Keratinocyte (primary cell): ENCODE results near the gene CCDC7. TPM values are rescaled to one million over a fixed set of nuclear protein-coding genes. Genes with fewer than 3 reads are reported as not detected.

Experiments
- DNase-seq: peaks from one replicate; pipeline ENCODE4 v3.0.0-alpha.2; 2011; ENCODE audit warnings: low read depth, missing footprints, low spot score
- FAIRE-seq: peaks from 2 replicates; lab custom pipeline; 2011; peaks lifted over from hg19 to GRCh38; lab: Jason Lieb, UNC
- H2AFZ ChIP-seq: 2 replicates; pipeline ENCODE4 v1.6.0; 2012; ENCODE audit warnings: low read length, control low read depth, inconsistent platforms; ENCODE audit not compliant: control insufficient read depth
- H3K27ac ChIP-seq: 2 replicates; pipeline ENCODE4 v1.5.1; 2011; ENCODE audit warnings: low read length; ENCODE audit not compliant: control insufficient read depth, insufficient read depth
- H3K27me3 ChIP-seq: 3 replicates; pipeline ENCODE4 v1.6.0; 2011; ENCODE audit warnings: low read length; ENCODE audit not compliant: control insufficient read depth, insufficient read depth; ENCODE audit errors: extremely low read depth
- H3K36me3 ChIP-seq, 2 experiments: 2 replicates in 1 of 2; 3 replicates in 1 of 2; pipeline ENCODE4 v1.5.1; 2011; ENCODE audit warnings: low read length in 2 of 2, mild to moderate bottlenecking in 1 of 2; ENCODE audit not compliant: control insufficient read depth in 2 of 2, insufficient read depth in 2 of 2; ENCODE audit errors: extremely low read depth in 1 of 2
- H3K4me1 ChIP-seq: 3 replicates; pipeline ENCODE4 v1.5.1; 2011; ENCODE audit warnings: low read length; ENCODE audit not compliant: control insufficient read depth, insufficient read depth; ENCODE audit errors: extremely low read depth
- H3K4me2 ChIP-seq: 3 replicates; pipeline ENCODE4 v1.6.0; 2011; ENCODE audit warnings: low read depth, low read length; ENCODE audit not compliant: control insufficient read depth, insufficient read depth; ENCODE audit errors: extremely low read depth
- H3K4me3 ChIP-seq, 3 experiments: fragments of 200-600 bp in 1 of 3; sonication (generic) in 1 of 3; 2 replicates in 2 of 3; 3 replicates in 1 of 3; pipeline ENCODE4 v1.5.1; 2011 to 2016; ENCODE audit warnings: low read length in 3 of 3, mild to moderate bottlenecking in 3 of 3, control low read depth in 2 of 3, inconsistent platforms in 1 of 3, low read depth in 1 of 3, mixed read lengths in 1 of 3, mixed run types in 1 of 3, moderate library complexity in 1 of 3; ENCODE audit not compliant: control insufficient read depth in 2 of 3, insufficient read depth in 2 of 3; ENCODE audit errors: extremely low read depth in 1 of 3
- H3K79me2 ChIP-seq: 2 replicates; pipeline ENCODE4 v1.6.0; 2012; ENCODE audit warnings: low read length; ENCODE audit not compliant: control insufficient read depth, insufficient read depth
- H3K9ac ChIP-seq: 3 replicates; pipeline ENCODE4 v1.6.0; 2011; ENCODE audit warnings: low read length; ENCODE audit not compliant: control insufficient read depth, insufficient read depth; ENCODE audit errors: extremely low read depth
- H3K9me1 ChIP-seq: 3 replicates; pipeline ENCODE4 v1.6.0; 2011; ENCODE audit warnings: low read length; ENCODE audit not compliant: control insufficient read depth, insufficient read depth; ENCODE audit errors: extremely low read depth
- H3K9me3 ChIP-seq: 2 replicates; pipeline ENCODE4 v1.5.1; 2012; ENCODE audit warnings: low read depth, low read length; ENCODE audit not compliant: control insufficient read depth
- H4K20me1 ChIP-seq: 3 replicates; pipeline ENCODE4 v1.6.0; 2011; ENCODE audit warnings: low read length; ENCODE audit not compliant: control insufficient read depth, insufficient read depth; ENCODE audit errors: extremely low read depth
- CTCF ChIP-seq, 3 experiments: IDR thresholded peaks in 1 of 3; conservative IDR thresholded peaks in 1 of 3; optimal IDR thresholded peaks in 1 of 3; 2 replicates in 2 of 3; 3 replicates in 1 of 3; pipeline versions ENCODE3 to v1.5.1; 2011; ENCODE audit warnings: low read length in 3 of 3, mild to moderate bottlenecking in 3 of 3, moderate library complexity in 2 of 3, control low read depth in 1 of 3, inconsistent platforms in 1 of 3; ENCODE audit not compliant: insufficient read depth in 2 of 3; ENCODE audit errors: extremely low read depth in 1 of 3
- EZH2 ChIP-seq: IDR thresholded peaks from one replicate; pipeline ENCODE4 v1.6.1; 2012; ENCODE audit warnings: inconsistent platforms, mild to moderate bottlenecking, low read length, moderate library complexity
- dilution Hi-C: fragments of 300-500 bp; cut with MboI; formaldehyde crosslinking; loops from one replicate; pipeline ENCODE4 v1.7.0; 2020; ENCODE audit warnings: low sequenced_read_pairs; ENCODE audit not compliant: extremely low pct_ligation_motif_present
- polyA plus RNA-seq, 5 experiments: library from polyadenylated mRNA; depleted of rRNA in 3 of 5; stranded (reverse) in 3 of 5; stranded (forward) in 1 of 5; unstranded in 1 of 5; fragments of >200 nt; gene quantifications; 1 replicate in 1 of 5; 2 replicates in 3 of 5; 3 replicates in 1 of 5; pipeline versions ENCODE4 v1.2.1 to v1.2.3, GENCODE V29; 2011 to 2012; ENCODE audit warnings: missing spikeins in 2 of 5, low read depth in 1 of 5, low replicate concordance in 1 of 5

The CCDC7 gene
- polyA plus RNA-seq, 1 donor (not counting 4 experiments of a cell fraction or from before 2014, with no cell fraction given), result 1.1 TPM

GRCh38 chr10:32411797-32412498 is 34.0 kb upstream of the CCDC7 start:
- dilution Hi-C loops, result no loop called here
- DNase-seq, result no peak
- no peak for FAIRE-seq
- H3K36me3 ChIP-seq, result no peaks in the 10 kb centered on the region
- no peak for TF ChIP-seq CTCF (optimal IDR thresholded peaks at IDR 0.05 in 1 of 3, IDR thresholded peaks at IDR 0.05 in 1 of 3, conservative IDR thresholded peaks at IDR 0.05 in 1 of 3; ENCODE audit: extremely low read depth in 1 of 3, insufficient read depth in 2 of 3, low read length in 3 of 3)
- no peak for TF ChIP-seq EZH2
- no peak overlapping the region for H3K4me3 ChIP-seq
- no peaks in the 10 kb centered on the region for H3K9me1 ChIP-seq
- H3K4me2 ChIP-seq, result no peak overlapping the region
- peaks cover 14% of the 10 kb centered on the region for H3K4me1 ChIP-seq
- no peaks in the 10 kb centered on the region for H3K9me3 ChIP-seq
- no peak overlapping the region for H3K27ac ChIP-seq
- H3K9ac ChIP-seq, result no peak overlapping the region
- H4K20me1 ChIP-seq, result no peaks in the 10 kb centered on the region
- no peak overlapping the region for H2AFZ ChIP-seq
- no peaks in the 10 kb centered on the region for H3K79me2 ChIP-seq
- H3K27me3 ChIP-seq, result no peaks in the 10 kb centered on the region

- no peak overlapping the region for H3K4me3 ChIP-seq
- no peaks in the 10 kb centered on the region for H3K9me3 ChIP-seq
- H3K79me2 ChIP-seq, result no peaks in the 10 kb centered on the region
- H3K9ac ChIP-seq, result no peak overlapping the region
- no peak overlapping the region for H3K27ac ChIP-seq
- H3K27me3 ChIP-seq, result no peaks in the 10 kb centered on the region
- FAIRE-seq (no peak), DNase-seq (no peak)
- peaks cover 14% of the 10 kb centered on the region for H3K4me1 ChIP-seq
- H4K20me1 ChIP-seq, result no peaks in the 10 kb centered on the region
- no peaks in the 10 kb centered on the region for H3K36me3 ChIP-seq
- H3K4me2 ChIP-seq, result no peak overlapping the region
- dilution Hi-C loops, result no loop called here
- H3K9me1 ChIP-seq, result no peaks in the 10 kb centered on the region
- no peak overlapping the region for H2AFZ ChIP-seq
- TF ChIP-seq CTCF (optimal IDR thresholded peaks at IDR 0.05 in 1 of 3, IDR thresholded peaks at IDR 0.05 in 1 of 3, conservative IDR thresholded peaks at IDR 0.05 in 1 of 3; ENCODE audit: extremely low read depth in 1 of 3, insufficient read depth in 2 of 3, low read length in 3 of 3) (no peak), EZH2 (no peak)
Measured at GRCh38 chr10:32412499-32412853, 33.5 kb upstream of the CCDC7 start.
